Panc1 (cell line): ENCODE results near the gene GCNA.

Source experiments
- CTCF ChIP-seq: fragments of 450-650 bp; IDR thresholded peaks from 2 replicates; pipeline ENCODE4 v1.5.1; 2017; ENCODE audit warnings: mild to moderate bottlenecking
- POLR2AphosphoS5 ChIP-seq: IDR thresholded peaks from 2 replicates; pipeline ENCODE4 v1.6.1; 2012; ENCODE audit warnings: mild to moderate bottlenecking, low read depth, low read length, moderate library complexity
- SIN3A ChIP-seq: IDR thresholded peaks from 2 replicates; pipeline ENCODE4 v1.6.1; 2012; ENCODE audit warnings: low read depth, mild to moderate bottlenecking, low read length, moderate library complexity, borderline replicate concordance; ENCODE audit not compliant: insufficient read depth
- TCF7L2 ChIP-seq: IDR thresholded peaks from 2 replicates; pipeline ENCODE4 v1.6.1; 2011; ENCODE audit warnings: mild to moderate bottlenecking, low read depth, low read length, inconsistent platforms
- TF ChIP-seq, protein P1 (sequence below), 2 experiments: IDR thresholded peaks; 2 replicates each; pipeline ENCODE4 v1.6.1; 2011 to 2012; ENCODE audit warnings: low read depth in 2 of 2, control low read depth in 1 of 2, low read length in 1 of 2, mild to moderate bottlenecking in 1 of 2, moderate library complexity in 1 of 2; ENCODE audit not compliant: insufficient read depth in 1 of 2

DNA sequence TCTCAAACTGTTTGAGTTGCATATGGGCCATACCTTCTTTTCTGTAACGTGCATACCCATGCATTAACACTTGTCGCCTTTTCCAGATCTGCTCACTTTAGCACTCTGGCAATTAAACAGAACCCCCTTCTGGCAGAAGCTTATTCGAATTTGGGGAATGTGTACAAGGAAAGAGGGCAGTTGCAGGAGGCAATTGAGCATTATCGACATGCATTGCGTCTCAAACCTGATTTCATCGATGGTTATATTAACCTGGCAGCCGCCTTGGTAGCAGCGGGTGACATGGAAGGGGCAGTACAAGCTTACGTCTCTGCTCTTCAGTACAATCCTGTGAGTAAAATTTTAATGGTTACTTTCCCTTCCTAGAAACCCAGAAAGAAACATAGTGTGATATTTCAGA, 40.5 kb upstream of the GCNA start:
- TF ChIP-seq CTCF (no peak), TCF7L2 (no peak), SIN3A (no peak), POLR2AphosphoS5 (no peak)
- TF ChIP-seq, protein P1, sequence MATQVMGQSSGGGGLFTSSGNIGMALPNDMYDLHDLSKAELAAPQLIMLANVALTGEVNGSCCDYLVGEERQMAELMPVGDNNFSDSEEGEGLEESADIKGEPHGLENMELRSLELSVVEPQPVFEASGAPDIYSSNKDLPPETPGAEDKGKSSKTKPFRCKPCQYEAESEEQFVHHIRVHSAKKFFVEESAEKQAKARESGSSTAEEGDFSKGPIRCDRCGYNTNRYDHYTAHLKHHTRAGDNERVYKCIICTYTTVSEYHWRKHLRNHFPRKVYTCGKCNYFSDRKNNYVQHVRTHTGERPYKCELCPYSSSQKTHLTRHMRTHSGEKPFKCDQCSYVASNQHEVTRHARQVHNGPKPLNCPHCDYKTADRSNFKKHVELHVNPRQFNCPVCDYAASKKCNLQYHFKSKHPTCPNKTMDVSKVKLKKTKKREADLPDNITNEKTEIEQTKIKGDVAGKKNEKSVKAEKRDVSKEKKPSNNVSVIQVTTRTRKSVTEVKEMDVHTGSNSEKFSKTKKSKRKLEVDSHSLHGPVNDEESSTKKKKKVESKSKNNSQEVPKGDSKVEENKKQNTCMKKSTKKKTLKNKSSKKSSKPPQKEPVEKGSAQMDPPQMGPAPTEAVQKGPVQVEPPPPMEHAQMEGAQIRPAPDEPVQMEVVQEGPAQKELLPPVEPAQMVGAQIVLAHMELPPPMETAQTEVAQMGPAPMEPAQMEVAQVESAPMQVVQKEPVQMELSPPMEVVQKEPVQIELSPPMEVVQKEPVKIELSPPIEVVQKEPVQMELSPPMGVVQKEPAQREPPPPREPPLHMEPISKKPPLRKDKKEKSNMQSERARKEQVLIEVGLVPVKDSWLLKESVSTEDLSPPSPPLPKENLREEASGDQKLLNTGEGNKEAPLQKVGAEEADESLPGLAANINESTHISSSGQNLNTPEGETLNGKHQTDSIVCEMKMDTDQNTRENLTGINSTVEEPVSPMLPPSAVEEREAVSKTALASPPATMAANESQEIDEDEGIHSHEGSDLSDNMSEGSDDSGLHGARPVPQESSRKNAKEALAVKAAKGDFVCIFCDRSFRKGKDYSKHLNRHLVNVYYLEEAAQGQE (IDR thresholded peaks at IDR 0.05; ENCODE audit: insufficient read depth in 1 of 2, low read depth in 2 of 2, low read length in 1 of 2) = no peak
